Measurements from ENCODE around the gene TTC23L. TPM values are rescaled to one million over a fixed set of nuclear protein-coding genes. Genes with fewer than 3 reads are reported as not detected.
A peak's percentile ranks its signal among the peaks of the same experiment; 100 is the strongest.

Gene TTC23L
- total and polyA plus RNA-seq, 8 donors = 0.15 to 1.5 (median 0.89) TPM; not detected in 5

DNA sequence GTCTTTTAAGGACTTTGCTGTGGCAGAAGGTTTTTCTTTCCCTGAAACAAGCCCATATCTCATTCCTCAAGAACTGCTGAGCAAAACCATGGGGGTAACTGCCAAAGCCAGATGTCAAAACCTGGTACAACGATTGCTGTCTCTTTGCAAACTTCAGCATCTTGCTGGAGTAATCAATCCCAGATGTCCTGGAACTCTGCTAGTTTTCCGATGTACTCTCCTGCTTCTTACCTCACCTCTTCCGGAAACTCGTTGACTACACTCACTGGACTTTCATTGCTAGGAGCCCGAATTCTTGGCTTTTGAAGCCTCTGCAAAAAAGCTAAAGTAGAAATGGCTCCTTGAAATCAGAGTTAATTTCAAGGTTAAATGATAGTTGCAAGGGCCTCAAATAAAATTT, 53.0 kb downstream of the TTC23L start:
- H3K27me3 ChIP-seq = no peaks in the 10 kb centered on the region
- TF ChIP-seq, protein P1, sequence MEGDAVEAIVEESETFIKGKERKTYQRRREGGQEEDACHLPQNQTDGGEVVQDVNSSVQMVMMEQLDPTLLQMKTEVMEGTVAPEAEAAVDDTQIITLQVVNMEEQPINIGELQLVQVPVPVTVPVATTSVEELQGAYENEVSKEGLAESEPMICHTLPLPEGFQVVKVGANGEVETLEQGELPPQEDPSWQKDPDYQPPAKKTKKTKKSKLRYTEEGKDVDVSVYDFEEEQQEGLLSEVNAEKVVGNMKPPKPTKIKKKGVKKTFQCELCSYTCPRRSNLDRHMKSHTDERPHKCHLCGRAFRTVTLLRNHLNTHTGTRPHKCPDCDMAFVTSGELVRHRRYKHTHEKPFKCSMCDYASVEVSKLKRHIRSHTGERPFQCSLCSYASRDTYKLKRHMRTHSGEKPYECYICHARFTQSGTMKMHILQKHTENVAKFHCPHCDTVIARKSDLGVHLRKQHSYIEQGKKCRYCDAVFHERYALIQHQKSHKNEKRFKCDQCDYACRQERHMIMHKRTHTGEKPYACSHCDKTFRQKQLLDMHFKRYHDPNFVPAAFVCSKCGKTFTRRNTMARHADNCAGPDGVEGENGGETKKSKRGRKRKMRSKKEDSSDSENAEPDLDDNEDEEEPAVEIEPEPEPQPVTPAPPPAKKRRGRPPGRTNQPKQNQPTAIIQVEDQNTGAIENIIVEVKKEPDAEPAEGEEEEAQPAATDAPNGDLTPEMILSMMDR (IDR thresholded peaks at IDR 0.05) = no peak
- TF ChIP-seq POLR2A (IDR thresholded peaks at IDR 0.05) (no peak), POLR2AphosphoS5 (IDR thresholded peaks at IDR 0.05) (no peak), EP300 (IDR thresholded peaks at IDR 0.05) (no peak)
- DNase-seq = no peak
- no peaks in the 10 kb centered on the region for H3K4me1 ChIP-seq
- WGBS, 5 donors = 75 to 85% (median 84%) methylated on average over 5 of the region's 5 CpGs
- no peak overlapping the region for H3K27ac ChIP-seq
- H3K4me3 ChIP-seq = no peak overlapping the region
- H3K36me3 ChIP-seq = no peaks in the 10 kb centered on the region
- intact Hi-C loops (cut with DNase I; ENCODE audit: low total_unique reads) = loop anchor here (10.0 kb wide), 2 partner anchors 47 to 367 kb away; no protein-coding TSS in a partner anchor
- no peaks in the 10 kb centered on the region for H3K9me3 ChIP-seq

- TF ChIP-seq, protein P1 (IDR thresholded peaks at IDR 0.05) = no peak
Observed at GRCh38 chr5:34892414-34892813, 53.5 kb downstream of the TTC23L start.

GRCh38 chr5:34894716-34895115, 55.8 kb downstream of the TTC23L start:
- 96 to 100% (median 98%) methylated on average over 1 of the region's 1 CpG for WGBS, 5 donors
- Histone ChIP-seq H3K27ac (no peak overlapping the region), H3K4me1 (no peaks in the 10 kb centered on the region), H3K36me3 (no peaks in the 10 kb centered on the region), H3K9me3 (no peaks in the 10 kb centered on the region), H3K27me3 (no peaks in the 10 kb centered on the region), H3K4me3 (no peak overlapping the region)
- TF ChIP-seq EP300 (IDR thresholded peaks at IDR 0.05) (no peak), POLR2A (IDR thresholded peaks at IDR 0.05) (no peak)
- TF ChIP-seq, protein P1 (IDR thresholded peaks at IDR 0.05) = no peak
- intact Hi-C loops (cut with DNase I; ENCODE audit: low total_unique reads) = loop anchor here (5.0 to 10.0 kb wide), 3 partner anchors 50 to 412 kb away; no protein-coding TSS in a partner anchor
- no peak for DNase-seq

More at GRCh38 chr5:34892414-34892813, 53.5 kb downstream of the TTC23L start:
- H3K4me3 ChIP-seq = no peak overlapping the region
- H3K27ac ChIP-seq = no peak overlapping the region
- no peaks in the 10 kb centered on the region for H3K36me3 ChIP-seq
- no peaks in the 10 kb centered on the region for H3K9me3 ChIP-seq
- H3K27me3 ChIP-seq = no peaks in the 10 kb centered on the region
- intact Hi-C loops (cut with DNase I; ENCODE audit: low total_unique reads) = loop anchor here (10.0 kb wide), 2 partner anchors 48 to 368 kb away; no protein-coding TSS in a partner anchor
- no peak for DNase-seq
- no peaks in the 10 kb centered on the region for H3K4me1 ChIP-seq
- 90 to 94% (median 90%) methylated on average over 6 of the region's 6 CpGs for WGBS, 5 donors

- WGBS, 5 donors = 31 to 54% (median 44%) methylated on average over 2 of the region's 2 CpGs
- H3K4me1 ChIP-seq = no peaks in the 10 kb centered on the region
- H3K36me3 ChIP-seq = no peaks in the 10 kb centered on the region
- no peak overlapping the region for H3K27ac ChIP-seq
- no peaks in the 10 kb centered on the region for H3K9me3 ChIP-seq
- peak in 1 of 2 donors; percentile 12 for DNase-seq
- H3K4me3 ChIP-seq = no peak overlapping the region
- no peaks in the 10 kb centered on the region for H3K27me3 ChIP-seq
- intact Hi-C loops (cut with DNase I; ENCODE audit: low total_unique reads) = loop anchor here (5.0 to 10.0 kb wide), 3 partner anchors 51 to 414 kb away; no protein-coding TSS in a partner anchor
- no peak for TF ChIP-seq POLR2AphosphoS5 (IDR thresholded peaks at IDR 0.05)
- no peak for TF ChIP-seq POLR2A (IDR thresholded peaks at IDR 0.05)
- TF ChIP-seq EP300 (IDR thresholded peaks at IDR 0.05) = no peak
- TF ChIP-seq, protein P1 (IDR thresholded peaks at IDR 0.05) = no peak
Observed at GRCh38 chr5:34895641-34896419, 56.9 kb downstream of the TTC23L start.
